ENCODE data around the gene KLF15.

DNA sequence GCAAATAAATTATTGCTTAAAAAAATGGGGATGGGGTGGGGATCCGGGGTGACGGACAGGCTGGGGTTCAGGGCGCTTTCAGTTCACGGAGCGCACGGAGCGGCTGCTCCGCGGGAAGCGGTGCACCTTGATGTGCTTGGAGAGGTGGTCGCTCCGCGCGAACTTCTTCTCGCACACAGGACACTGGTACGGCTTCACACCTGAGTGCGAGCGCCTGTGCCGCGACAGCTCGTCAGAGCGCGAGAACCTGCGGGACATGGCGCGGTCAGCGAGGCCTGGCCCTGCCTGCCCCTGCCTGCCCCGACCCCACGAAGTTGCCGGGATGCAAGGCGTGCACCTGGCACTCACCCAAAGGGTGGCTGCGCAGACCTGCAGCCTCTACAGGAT is 13.6 kb downstream of the KLF15 start:
- TF ChIP-seq, protein P1, sequence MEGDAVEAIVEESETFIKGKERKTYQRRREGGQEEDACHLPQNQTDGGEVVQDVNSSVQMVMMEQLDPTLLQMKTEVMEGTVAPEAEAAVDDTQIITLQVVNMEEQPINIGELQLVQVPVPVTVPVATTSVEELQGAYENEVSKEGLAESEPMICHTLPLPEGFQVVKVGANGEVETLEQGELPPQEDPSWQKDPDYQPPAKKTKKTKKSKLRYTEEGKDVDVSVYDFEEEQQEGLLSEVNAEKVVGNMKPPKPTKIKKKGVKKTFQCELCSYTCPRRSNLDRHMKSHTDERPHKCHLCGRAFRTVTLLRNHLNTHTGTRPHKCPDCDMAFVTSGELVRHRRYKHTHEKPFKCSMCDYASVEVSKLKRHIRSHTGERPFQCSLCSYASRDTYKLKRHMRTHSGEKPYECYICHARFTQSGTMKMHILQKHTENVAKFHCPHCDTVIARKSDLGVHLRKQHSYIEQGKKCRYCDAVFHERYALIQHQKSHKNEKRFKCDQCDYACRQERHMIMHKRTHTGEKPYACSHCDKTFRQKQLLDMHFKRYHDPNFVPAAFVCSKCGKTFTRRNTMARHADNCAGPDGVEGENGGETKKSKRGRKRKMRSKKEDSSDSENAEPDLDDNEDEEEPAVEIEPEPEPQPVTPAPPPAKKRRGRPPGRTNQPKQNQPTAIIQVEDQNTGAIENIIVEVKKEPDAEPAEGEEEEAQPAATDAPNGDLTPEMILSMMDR (tag by site-specific recombination; IDR thresholded peaks at IDR 0.05), result no peak
- TF ChIP-seq, protein P2, sequence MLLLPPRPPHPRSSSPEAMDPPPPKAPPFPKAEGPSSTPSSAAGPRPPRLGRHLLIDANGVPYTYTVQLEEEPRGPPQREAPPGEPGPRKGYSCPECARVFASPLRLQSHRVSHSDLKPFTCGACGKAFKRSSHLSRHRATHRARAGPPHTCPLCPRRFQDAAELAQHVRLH (tag by site-specific recombination; IDR thresholded peaks at IDR 0.05), result no peak
- TF ChIP-seq YY1 (tag by site-specific recombination; IDR thresholded peaks at IDR 0.05) (no peak), ZFP41 (tag by site-specific recombination; IDR thresholded peaks at IDR 0.05; ENCODE audit: borderline replicate concordance) (no peak), TCF7L2 (IDR thresholded peaks at IDR 0.05; ENCODE audit: borderline replicate concordance, low read depth, low read length) (no peak), ZNF174 (tag by site-specific recombination; IDR thresholded peaks at IDR 0.05) (no peak)
- TF ChIP-seq, protein P3, sequence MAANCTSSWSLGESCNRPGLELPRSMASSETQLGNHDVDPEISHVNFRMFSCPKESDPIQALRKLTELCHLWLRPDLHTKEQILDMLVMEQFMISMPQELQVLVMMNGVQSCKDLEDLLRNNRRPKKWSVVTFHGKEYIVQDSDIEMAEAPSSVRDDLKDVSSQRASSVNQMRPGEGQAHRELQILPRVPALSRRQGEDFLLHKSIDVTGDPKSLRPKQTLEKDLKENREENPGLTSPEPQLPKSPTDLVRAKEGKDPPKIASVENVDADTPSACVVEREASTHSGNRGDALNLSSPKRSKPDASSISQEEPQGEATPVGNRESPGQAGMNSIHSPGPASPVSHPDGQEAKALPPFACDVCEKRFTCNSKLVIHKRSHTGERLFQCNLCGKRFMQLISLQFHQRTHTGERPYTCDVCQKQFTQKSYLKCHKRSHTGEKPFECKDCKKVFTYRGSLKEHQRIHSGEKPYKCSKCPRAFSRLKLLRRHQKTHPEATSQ (tag by site-specific recombination; IDR thresholded peaks at IDR 0.05), result no peak
- TF ChIP-seq, protein P4, sequence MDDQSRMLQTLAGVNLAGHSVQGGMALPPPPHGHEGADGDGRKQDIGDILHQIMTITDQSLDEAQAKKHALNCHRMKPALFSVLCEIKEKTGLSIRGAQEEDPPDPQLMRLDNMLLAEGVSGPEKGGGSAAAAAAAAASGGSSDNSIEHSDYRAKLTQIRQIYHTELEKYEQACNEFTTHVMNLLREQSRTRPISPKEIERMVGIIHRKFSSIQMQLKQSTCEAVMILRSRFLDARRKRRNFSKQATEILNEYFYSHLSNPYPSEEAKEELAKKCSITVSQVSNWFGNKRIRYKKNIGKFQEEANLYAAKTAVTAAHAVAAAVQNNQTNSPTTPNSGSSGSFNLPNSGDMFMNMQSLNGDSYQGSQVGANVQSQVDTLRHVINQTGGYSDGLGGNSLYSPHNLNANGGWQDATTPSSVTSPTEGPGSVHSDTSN (CRISPR knock-in tag; IDR thresholded peaks at IDR 0.05), result no peak
